Lung microvascular endothelial cell (primary cell): ENCODE results near the gene SPG7. TPM values are rescaled to one million over a fixed set of nuclear protein-coding genes. Genes with fewer than 3 reads are reported as not detected.
A peak's percentile ranks its signal among the peaks of the same experiment; 100 is the strongest.

Source experiments
- DNase-seq, 2 donors: peaks; one replicate each; pipeline versions ENCODE4 v3.0.0 to v3.0.0-alpha.2; 2010; ENCODE audit warnings: low read depth in 2 of 2
- total RNA-seq: library from RNA; depleted of rRNA; stranded (reverse); fragments of >200 nt; gene quantifications from 2 replicates; pipeline ENCODE4 v1.2.1, GENCODE V29; 2014

The SPG7 gene
- total RNA-seq, 1 donor from 2014 or later = 94.6 TPM

DNA sequence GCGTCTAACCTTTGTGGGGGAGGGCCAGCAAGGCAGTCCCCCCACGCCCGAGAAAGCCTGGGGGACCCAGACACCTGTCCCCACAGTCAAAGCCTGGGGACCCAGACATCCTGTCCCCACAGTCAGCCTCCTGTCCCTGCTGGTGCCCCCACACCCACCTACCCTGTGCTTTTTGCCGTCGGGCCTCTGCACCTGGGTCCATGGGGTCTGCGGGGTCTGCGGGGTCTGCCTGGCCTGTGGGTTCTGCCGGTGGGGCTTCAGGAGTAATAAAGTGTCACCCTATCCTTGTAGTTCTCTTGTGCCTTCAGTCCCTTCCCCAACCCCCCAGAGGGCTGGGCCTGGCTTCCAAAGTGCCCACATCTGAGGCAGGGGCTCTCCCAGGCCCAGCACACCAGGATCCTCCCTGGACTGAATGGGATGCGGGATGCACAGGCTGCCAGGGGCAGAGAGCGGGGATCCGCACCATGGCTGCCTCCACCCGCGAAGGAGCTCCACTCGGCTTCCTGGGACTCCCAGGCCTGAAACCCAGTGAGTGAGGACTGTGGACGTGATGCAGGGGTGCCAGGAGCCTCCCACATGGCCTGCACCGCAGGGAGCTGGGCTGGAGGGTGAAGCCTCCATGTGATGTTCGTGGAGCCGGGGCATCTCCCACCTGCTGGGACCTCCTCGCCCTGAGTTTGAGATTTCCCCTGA is 88.9 kb downstream of the SPG7 start:
- DNase-seq = no peak

DNA sequence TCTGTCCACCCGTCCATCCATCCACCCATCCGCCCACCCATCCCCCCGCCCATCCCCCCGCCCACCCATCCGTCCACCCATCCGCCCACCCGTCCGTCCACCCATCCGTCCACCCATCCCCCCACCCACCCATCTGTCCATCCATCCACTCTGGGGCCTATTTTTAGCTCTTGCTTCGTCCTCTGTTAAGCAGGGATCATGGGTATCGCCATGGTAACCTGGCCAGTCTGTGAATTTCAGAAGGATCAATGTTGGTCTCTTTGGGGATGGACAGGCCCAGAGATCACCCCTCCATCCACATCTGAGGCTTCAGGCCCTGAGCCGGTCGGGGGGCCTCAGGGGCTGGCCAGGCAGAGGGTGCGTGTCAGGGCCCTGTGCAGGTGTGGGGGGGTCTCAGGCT is 90.0 kb downstream of the SPG7 start:
- DNase-seq = no peak

DNA sequence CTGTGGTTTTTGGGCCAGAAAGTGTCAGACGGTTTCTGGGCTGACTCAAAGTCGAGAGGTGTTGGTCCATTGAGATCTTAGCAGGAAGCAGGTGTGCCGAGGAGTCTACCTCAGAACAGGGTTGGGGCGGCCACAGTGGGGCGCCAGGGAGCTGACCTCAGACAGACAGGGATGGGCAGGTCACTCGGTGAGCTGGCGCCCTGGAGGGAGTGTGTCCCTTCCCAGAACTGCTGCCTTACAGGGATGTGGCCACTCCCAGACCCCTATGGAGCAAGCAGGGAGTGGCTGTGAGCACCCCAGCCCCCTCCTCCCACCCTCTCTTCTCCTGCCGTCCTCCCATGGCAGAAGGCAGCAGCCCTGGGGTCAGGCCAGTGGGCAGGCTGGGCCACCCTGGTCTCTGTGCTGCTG is 91.3 kb downstream of the SPG7 start:
- no peak for DNase-seq

DNA sequence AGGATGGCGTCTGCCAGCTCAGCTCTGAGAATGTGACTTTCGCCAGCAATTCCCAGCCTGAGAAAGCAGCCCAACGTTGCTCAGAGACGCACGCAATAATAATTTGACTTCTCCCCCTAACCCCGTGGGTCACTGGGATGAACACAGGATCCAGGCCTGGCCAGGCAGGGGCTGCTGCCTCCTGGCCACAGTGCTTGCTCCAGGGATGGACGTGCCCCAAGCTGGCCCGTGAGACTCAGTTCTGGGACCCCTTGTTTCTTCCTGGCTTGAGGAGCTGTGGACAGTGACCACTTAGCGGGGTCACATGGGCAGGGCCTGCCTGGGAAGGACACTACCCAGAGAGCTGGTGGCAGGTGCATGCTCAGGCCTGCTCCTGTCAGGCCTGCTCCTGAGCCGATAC is 91.7 kb downstream of the SPG7 start:
- DNase-seq = no peak

DNA sequence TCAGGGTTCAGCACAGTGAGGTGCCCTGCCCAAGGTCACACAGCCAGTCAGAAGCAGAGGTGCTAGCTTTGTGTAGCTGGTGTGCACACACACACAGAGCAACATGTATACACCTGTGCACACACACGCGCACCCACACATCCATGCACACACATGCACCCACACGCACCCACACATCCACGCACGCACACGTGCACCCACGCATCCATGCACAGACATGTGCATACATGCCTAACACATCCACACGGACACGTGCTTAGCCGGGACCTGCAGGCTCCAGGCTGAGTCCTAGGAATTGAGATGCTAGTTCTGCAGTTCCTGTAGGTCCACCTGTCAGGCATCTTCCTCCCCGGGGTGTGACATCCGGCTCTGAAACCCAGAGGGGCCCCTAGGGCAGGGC is 92.2 kb downstream of the SPG7 start:
- DNase-seq = no peak

DNA sequence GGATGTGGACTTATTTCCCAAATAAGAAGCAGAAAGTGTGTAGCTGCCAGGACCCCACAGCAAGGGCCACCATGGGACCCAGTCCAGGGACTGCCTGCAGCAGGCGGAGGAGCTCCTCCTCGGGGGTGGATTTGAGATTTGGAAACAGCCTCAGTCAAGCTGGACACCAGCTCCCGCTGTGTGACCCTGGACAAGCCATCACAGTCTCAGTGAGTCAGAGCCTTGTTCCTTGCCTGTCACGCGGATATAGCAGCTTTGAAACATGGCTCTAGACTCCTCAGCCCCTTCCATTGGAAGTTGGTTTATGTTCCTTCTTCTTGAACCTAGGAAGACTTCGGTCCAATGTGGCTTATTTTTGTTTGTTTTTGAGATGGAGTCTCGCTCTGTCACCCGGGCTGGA is 92.8 kb downstream of the SPG7 start:
- DNase-seq = no peak

DNA sequence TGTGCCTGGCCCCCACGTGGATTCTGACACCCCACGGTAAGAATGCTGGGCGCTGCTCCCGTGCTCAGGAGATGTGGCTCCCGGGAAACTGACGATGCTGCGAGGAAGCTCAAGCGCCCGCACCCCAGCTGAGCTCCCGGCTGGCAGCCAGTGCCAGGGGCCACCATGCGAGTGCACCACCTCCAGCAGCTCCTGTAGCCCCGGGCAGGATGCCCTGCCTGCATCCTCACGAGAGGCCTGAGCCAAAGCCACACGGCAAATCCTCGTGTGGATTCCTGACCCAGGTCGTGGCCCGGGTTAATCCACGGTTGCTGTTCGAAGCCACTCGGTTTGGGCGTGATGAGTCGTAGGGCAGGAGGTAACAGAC is 93.7 kb downstream of the SPG7 start:
- no peak for DNase-seq

DNA sequence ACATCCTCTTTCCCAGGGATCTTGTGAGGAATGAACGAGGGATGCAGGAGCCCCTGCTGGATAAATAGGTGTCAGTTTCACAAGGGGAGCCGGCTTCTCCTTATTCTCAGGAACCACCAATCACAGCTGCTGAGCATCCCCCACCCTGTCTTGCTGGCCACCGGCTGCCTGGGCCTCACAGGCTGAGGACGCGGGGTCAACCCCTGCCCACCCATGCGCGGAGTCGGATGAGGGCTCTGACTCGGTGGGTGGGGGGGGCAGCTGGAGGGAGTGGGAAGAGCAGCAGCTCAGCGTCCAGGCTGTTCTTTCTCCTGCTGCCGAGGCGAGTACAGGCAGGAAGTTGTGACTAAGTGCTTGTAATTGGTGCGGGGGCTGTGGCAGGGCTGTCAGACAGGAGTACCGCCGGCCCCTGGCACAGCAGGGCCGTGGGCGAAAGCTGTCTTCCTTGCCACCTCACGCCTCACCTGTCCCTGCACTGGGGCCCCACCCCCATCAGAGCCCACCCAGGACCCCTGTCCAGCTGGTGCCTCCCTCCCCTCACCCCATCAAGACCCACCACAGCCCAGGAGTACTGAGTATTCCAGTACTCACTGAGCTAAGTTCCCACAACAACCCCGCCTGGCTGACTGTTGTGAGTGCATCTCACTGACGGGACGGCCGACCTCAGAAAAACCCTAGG is 94.2 kb downstream of the SPG7 start:
- peak; percentile 68 to 90 for DNase-seq

DNA sequence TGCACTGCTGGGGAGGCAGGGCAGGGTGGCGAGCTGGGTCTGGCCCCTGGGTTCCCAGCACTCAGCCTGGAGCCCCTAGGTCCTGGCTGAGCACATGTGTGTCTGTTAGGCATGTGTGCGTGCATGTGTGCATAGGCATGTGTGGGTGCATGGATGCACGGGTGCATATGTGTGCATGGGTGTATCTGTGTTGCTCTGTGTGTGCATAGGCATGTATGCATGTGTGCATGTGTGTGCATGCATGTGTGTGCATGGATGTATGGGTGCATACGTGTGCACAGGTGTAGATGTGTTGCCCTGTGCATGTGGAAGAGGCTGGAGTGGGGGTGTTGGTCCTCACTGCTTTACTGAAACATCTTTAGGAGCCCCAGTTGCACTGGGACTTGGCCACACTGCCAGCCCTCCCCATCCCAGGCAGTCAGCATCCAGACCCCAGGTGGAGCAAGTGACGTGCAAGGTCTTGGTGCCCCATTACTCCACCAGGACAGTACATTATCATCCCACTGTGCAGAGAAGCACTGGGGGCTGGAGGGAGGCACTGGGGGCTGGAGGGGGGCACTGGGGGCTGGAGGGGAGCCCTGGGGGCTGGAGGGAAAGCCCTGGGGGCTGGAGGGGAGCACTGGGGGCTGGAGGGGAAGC is 94.9 kb downstream of the SPG7 start:
- no peak for DNase-seq

DNA sequence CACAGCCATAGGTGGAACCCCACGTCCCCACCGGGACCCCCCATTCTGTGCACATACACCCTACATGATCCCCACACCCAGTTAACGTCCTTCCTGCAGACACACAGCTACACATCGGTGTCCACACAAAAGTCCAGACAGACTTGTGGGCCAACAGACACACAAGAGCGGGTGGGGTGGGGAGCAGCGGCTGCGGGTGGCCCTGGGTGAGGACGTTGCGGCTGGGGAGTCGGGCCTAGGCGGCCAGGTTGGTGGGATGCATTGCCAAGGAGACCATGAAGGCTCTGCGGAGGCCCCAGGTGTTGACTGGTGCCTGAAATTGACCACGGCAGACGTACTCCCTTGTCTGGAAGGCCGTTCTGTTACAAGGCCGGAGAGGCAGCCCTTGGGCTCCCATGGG is 96.6 kb downstream of the SPG7 start:
- no peak for DNase-seq

DNA sequence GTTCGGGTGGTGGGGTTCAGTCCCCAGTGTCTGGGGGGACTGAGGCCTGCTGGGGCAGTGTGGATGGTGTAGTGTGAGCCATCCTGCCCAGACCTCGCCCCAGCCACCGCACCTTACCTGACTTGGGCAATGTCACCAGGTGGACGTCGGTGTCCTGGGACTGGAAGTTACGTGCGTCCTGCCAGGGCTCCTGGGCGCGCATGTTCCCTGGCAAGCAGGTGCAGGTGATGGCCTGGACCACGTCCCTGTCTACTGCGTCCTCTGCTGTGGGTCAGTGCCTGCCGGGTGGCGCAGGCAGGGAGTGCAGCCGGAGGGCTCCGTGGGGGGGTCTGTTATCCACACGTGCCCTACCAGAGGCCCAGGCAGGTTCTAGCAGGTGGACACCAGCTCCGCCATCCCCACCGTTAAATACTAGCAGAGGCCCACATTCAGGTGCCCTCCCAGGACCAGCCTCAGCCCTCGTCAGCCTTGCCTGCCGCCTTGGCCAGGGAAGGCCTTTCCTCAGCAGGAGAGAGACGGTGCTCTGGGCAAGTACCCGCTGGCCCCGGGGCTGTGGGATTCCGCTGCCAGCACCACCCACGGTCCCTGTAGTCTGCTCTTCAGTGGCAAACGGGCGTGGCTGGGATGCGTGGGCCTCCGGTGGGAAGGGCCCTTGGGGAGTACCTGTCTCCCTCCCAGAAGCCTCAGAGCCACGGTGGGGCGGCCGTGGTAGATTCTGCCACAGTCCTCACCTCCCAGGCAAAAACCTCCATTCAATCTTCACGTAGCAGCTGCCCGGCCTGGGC is 97.2 kb downstream of the SPG7 start:
- DNase-seq = no peak

DNA sequence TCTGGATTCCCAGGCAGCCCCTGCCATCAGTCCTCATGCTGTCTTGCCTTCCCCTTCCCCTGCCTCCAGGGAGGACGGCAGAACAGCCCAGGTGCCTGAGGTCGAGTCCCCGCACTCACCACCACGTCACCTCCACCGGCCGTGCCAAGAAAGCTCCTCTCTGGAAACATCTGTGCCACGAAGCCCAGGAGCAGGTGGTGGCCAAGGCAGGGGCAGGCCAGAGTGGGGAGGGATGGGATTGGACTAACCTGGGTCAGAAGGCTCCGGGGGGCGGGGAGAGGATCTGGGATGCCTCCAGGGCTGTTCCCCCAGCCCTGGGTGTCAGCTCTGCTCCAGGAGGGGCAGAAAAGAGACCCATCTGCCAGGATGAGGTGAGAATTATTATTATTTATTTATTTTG is 97.8 kb downstream of the SPG7 start:
- no peak for DNase-seq

Other genes starting within 250 kb of the SPG7 start
- 31.6 and 31.9 TPM in 2 replicates for gene ANKRD11, start 17.8 kb upstream of the SPG7 start, total RNA-seq
- gene RPL13, start 52.3 kb downstream of the SPG7 start, total RNA-seq = 2,557 and 4,242 TPM in 2 replicates
- 1.2 and 3.5 TPM in 2 replicates for gene CPNE7, start 67.4 kb downstream of the SPG7 start, total RNA-seq
- 0.20 and 0.44 TPM in 2 replicates for gene DPEP1, start 105.2 kb downstream of the SPG7 start, total RNA-seq
- gene CHMP1A, start 149.3 kb downstream of the SPG7 start, total RNA-seq = 59.3 and 81.5 TPM in 2 replicates
- 0.87 and 1.4 TPM in 2 replicates for gene SPATA33, start 149.4 kb downstream of the SPG7 start, total RNA-seq
- gene CDK10, start 178.3 kb downstream of the SPG7 start, total RNA-seq = 23.1 and 38.5 TPM in 2 replicates
- gene SPATA2L, start 193.3 kb downstream of the SPG7 start, total RNA-seq = 8.1 and 10.1 TPM in 2 replicates
- gene VPS9D1, start 212.5 kb downstream of the SPG7 start, total RNA-seq = 4.1 and 4.4 TPM in 2 replicates
- 8.3 and 14.5 TPM in 2 replicates for gene ZNF276, start 213.1 kb downstream of the SPG7 start, total RNA-seq